ENCODE measurements around the gene KLHL29.

DNA sequence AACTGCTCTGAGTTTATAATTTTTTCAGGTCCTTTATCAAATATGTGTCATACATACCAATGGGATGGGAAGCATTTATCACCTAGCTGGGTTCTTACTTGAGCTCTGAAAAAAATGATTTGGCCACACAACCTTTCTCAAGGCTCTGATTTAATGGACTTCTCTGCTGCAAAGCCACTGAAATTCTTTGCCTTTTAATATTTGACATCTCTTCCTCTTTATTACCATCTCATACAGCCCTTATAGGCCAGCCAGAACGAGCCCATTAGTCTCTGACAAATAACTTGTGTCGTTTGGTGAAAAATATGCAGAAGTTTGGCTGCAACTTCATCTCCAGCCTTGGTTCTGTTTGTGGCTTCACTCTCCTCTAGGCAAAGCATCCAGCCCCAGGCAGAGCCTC, 292.9 kb downstream of the KLHL29 start:
- TF ChIP-seq POLR2AphosphoS5 (IDR thresholded peaks at IDR 0.05; ENCODE audit: low read depth, low read length) (no peak), POLR2A (IDR thresholded peaks at IDR 0.05; ENCODE audit: low read depth, low read length) (no peak), SPI1 (IDR thresholded peaks at IDR 0.05; ENCODE audit: low read depth, low read length) (no peak), TAF1 (IDR thresholded peaks at IDR 0.05; ENCODE audit: low read depth, low read length) (no peak)
